ENCODE measurements around the gene LRRC8C.

DNA sequence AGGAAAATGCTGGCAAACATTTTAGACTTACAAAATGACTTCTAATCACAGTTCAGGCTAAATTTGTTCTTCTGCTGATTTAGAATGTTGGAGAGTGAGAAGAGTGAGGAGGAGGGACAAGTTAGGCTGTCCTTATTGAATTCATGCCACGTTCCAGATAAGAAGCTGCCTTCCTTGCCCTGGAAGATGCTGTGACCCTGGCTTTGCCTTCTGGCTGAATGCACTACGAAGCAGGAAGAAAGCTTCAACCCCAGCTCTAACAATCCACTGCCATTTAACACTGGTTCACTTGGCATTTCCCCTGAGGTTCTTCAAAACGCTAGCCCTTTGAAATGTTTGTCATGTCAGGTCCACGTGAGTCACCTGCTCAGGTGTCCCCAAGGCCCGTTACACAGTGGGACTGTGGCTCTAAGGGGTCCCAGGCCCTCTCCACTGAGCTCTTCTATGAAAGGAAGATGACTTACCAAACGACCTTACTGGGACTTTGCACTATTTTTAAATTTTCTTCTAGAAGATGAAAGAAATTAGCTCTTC, 30.0 kb upstream of the LRRC8C start:
- TF ChIP-seq CTCF (conservative IDR thresholded peaks at IDR 0.05; ENCODE audit: low read length) (no peak), EZH2phosphoT487 (IDR thresholded peaks at IDR 0.05; ENCODE audit: borderline replicate concordance) (no peak)
